Stromal cell of bone marrow (primary cell): ENCODE results near the gene GATC.

Source experiments
- DNase-seq: peaks from one replicate; pipeline ENCODE4 v3.0.0-alpha.2; 2012; ENCODE audit warnings: low read depth

The GATC gene

GRCh38 chr12:120498870-120499515 lies 52.7 kb downstream of the GATC start:
- DNase-seq = no peak

- peak; percentile 38 for DNase-seq
Measured at GRCh38 chr12:120500581-120500980, 54.3 kb downstream of the GATC start.

- DNase-seq = no peak
Measured at GRCh38 chr12:120504587-120504986, 58.3 kb downstream of the GATC start.

GRCh38 chr12:120508537-120508936 lies 62.3 kb downstream of the GATC start:
- no peak for DNase-seq
